Suppressor macrophage (primary cell): ENCODE data around the gene SSH2.

Source experiments
- DNase-seq, 4 experiments: peaks; one replicate each; pipeline ENCODE4 v3.0.0-alpha.2; 2020 to 2022

SSH2 gene

GRCh38 chr17:29608986-29609385, 321.0 kb downstream of the SSH2 start:
- DNase-seq = no peak

- no peak for DNase-seq
Observed at GRCh38 chr17:29607557-29608195, 322.4 kb downstream of the SSH2 start.

GRCh38 chr17:29603109-29603674, 326.8 kb downstream of the SSH2 start:
- no peak for DNase-seq

- no peak for DNase-seq
Observed at GRCh38 chr17:29597361-29598172, 332.5 kb downstream of the SSH2 start.

- no peak for DNase-seq
Observed at GRCh38 chr17:29596811-29597210, 333.2 kb downstream of the SSH2 start.

GRCh38 chr17:29595943-29596774, 333.9 kb downstream of the SSH2 start:
- no peak for DNase-seq

GRCh38 chr17:29595107-29595942, 334.7 kb downstream of the SSH2 start:
- no peak for DNase-seq

- DNase-seq = no peak
Observed at GRCh38 chr17:29594519-29595090, 335.4 kb downstream of the SSH2 start.

- DNase-seq = peak in 3 of 4 experiments; percentile 17 to 50 (median 26)
Observed at GRCh38 chr17:29593591-29594518, 336.2 kb downstream of the SSH2 start.

- peak in 3 of 4 experiments; percentile 14 to 46 (median 28) for DNase-seq
Observed at GRCh38 chr17:29592850-29593551, 337.0 kb downstream of the SSH2 start, which contains the start of gene ANKRD13B. Gene ANKRD13B, plus strand, starts transcription at chr17:29593132. Its CDS starts 490 bp downstream, at chr17:29593622.

- DNase-seq = peak; percentile 79 to 89 (median 82)
Observed at GRCh38 chr17:29591737-29592608, 338.1 kb downstream of the SSH2 start.

GRCh38 chr17:29591146-29591736, 338.8 kb downstream of the SSH2 start:
- DNase-seq = peak in 3 of 4 experiments; percentile 50 to 70 (median 68)

GRCh38 chr17:29590411-29591145, 339.4 kb downstream of the SSH2 start:
- DNase-seq = peak in 3 of 4 experiments; percentile 54 to 62 (median 58)

- DNase-seq = peak; percentile 92 to 98 (median 94)
Observed at GRCh38 chr17:29589524-29590410, 340.3 kb downstream of the SSH2 start, which contains the start of gene GIT1. Gene GIT1, minus strand, starts transcription at chr17:29589648. Its CDS starts 270 bp downstream, at chr17:29589378.

GRCh38 chr17:29588562-29589411, 341.2 kb downstream of the SSH2 start:
- peak; percentile 21 to 70 (median 50) for DNase-seq
